ENCODE measurements around the gene PPIL1.

PPIL1 gene

DNA sequence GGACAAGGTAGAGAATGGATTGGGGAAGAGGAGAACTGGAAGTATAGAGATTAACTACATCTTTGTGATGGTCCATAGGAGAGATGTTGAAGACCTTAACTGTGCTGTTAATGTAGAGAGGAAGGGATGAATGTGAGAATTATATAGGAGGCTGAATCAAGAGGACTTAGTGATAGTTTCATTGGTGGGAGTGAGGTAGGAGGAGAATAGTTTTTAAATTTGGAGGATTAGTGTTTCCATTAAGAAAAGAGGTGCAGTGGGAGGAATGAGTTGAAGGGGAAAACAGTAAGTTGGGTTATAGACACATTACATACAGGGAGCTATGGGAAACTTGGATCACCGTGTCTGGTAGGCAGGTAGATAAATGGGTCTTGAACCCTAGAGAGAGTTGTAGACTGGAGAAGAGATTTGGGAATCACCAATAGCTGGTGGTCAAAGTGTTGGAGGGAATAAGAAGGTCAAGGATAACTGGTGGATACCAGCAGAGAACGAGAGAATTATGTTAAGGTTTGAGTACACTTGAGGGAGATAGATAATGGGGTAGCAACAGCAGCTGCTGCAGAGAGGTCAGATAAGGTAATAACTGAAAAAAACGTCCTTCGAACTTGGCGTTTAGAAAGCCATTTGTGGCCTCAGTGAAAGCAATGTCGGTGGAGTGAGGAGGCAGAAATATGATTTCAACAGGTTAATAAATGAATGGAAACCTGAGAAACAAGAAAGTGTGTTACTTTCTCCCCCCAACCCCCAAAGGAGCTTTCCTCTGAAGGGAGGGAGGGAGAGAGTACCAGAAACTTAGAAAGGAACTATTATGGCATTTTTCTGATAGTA is 14.3 kb upstream of the PPIL1 start:
- no peak for DNase-seq (ENCODE audit: low spot score)

DNA sequence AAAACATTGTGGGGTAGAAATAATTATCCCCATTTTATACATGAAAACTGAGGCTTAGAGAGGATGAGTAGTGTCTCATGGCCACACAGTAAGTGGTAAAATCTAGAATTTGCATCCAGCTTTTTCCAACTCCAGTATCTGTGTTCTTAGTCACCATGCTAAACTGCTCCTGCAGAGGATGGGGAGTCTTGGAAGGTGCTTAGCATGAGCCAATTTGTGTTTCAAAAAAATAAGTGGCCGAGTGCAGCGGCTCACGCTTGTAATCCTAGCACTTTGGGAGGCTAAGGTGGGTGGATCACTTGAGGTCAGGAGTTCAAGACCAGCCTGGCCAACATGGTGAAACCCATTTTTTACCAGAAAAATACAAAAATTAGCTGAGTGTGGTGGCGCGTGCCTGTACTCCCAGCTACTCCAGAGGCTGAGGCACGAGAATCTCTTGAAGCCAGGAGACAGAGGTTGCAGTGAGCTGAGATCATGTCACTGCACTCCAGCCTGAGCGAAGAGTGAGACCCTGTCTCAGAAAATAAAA is 13.6 kb upstream of the PPIL1 start:
- no peak for DNase-seq (ENCODE audit: low spot score)

DNA sequence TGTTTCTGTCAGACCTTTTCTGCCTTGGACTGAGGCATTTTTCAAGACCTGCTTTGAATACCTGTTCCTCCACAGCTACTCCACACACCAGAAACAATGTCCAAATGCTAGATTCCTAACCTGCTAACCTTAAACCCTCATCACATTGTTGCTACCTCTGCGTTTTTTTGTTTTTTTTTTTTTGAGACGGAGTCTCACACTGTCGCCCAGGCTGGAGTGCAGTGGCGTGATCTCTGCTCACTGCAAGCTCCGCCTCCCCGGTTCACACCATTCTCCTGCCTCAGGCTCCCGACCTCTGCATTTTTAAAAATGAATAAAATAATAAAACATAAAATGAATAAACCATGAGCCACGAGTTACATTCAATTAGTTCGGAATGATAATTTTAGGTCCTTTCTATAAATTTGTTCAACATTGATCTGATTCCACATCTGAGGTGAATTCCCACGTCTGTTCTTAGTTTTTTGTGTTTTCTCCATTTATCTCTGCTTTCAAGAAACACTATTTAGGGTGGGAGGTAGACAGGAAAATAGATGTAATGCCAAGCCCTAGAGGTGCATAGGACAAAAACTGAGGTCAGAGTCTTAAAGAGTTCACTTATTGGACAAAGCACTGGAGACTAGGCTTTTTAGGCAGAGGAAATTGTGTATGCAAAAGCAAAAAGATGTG is 12.5 kb upstream of the PPIL1 start:
- no peak for DNase-seq (ENCODE audit: low spot score)

DNA sequence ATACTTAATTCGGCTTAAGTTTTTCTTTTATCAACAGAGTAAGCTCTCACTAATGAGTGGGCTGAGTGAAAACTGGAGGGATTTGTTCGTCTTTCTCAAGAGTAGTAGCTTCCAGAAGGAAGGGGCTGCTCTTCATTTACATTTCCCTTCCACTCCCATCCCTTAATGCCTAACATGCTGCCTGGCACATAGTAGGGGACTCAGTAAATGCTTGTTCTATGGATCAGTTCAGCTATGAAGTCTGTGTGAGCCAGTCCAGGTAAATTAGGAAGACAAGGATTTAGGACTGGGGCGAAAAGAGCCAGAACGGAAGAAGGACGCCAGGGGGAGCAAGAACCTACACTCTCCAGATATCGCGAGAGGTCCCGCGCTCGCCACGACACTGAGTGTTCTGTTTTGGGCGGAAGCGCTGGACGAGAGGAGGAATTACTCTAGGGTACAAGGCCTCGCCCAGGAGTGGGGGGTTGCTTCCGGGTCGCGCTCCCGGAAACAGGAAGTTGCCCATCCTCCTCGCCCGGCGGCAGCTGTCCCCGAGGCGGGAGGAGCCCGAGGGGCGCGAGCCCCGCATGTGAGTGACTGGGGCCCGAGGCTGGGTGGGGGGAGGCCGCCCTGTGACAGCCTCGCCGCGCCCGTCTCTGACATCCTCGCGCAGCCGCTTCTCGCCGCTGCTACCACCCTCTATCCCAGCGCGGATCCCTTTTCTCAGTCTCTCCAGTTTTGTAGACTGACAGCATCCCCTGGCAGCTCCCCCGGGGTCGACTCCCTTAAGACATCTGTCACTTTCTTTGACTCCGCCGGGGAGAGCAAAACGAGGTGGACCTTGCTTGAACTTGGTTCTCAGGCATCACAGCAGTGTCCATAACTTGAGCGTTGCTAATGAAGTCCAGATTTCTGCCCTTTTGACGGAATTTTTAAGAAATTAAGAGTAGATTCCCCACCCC is 11.1 kb upstream of the PPIL1 start, which contains the start of gene C6orf89:
Gene C6orf89, plus strand, starts transcription at position 492 of the 941 bp plus-strand sequence. CDS start 13,493 bp downstream, outside the sequence.
- DNase-seq (ENCODE audit: low spot score): peak; percentile 90

DNA sequence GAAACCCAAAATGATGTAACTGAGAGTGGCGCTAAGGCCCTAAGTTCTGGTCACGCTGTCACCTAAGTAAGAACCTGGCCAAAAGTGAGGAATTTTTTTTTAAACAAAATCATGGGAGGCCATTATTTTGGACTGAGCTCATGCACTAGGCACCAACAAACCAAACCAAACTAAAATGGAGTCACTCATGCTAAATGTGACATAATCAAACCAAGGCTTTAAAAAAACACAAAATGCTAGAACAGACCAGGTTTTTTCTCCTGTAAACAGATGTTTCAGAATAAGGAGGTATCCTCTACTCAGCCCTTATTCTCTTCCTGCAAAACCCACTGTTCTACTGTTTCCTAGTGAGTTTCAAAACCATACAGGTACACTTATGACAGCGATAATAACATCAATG is 10.0 kb upstream of the PPIL1 start:
- no peak for DNase-seq (ENCODE audit: low spot score)

DNA sequence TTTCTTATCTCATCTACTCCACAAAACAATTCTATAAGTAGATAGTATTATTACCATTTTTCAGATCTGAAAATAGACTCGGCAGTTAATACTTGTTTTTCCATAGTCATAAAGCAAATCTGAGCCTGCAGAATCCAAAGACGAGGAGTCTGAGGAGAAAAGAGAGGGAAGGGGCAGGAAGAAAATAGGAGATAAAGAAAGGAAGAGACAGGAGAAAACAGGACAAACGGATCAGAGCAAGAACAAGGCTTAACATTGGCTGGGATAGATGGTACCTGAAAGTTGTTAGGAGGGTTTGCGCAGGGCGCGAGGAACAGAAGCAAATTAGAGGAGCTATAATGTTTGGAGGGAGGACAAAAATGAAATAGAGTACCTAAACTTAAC is 639 bp upstream of the PPIL1 start:
- DNase-seq (ENCODE audit: low spot score): no peak

DNA sequence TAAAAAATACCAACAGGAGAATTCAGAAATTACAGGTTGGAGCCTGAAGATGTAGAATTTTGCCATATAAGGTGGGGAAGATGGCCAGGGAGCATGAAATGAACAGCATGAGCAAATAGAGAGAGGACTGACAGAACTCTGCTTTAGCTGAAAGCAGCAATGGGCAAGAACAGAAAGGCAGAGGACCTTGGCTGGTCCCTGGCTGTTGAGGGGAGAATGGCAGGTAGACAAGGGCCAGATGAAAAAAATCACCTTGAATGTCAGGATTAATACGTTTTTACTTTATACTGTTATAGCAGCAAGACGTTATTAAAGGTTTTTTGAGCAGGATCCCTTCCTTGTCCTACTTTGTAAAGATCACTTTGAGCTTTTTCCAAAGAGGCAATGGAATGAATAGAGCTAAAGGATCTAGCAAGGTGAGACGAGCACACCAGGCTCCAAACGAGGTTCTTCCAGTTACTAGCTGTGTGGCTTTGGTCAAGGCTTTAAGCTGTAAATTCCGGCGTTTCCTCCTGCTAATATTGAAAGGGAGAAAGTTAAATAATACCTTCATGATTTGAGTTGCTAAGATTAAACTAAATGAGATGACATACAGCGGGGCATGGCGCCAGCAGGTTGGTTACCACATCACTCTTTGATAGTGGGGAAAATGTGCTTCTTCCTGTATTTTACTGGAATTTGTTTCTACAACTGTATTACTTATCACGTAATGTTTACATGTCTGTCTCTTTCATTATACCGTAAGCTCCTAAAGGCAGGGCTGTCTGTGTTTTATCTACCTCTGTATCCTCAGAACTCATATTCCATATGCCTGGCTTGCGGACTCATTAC is 776 bp downstream of the PPIL1 start:
- DNase-seq (ENCODE audit: low spot score): no peak

DNA sequence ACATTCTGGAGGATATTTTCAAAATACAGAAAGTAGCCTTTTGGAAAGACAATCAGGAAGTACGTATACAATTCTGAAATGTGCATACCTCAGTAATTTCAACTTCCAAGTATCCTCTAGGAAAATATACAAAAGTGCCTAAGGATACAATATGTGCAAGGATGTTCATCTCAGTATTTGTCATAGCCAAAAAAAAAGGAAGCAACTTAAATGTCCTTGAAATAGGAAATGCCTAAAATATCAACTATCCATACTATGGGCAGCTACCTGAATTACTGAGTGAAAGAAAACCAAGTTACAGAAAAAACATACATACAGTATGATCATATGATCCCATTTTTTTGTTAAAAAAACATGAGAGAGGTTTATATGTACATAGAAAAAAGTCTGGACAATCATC is 1.5 kb downstream of the PPIL1 start:
- DNase-seq (ENCODE audit: low spot score): no peak

DNA sequence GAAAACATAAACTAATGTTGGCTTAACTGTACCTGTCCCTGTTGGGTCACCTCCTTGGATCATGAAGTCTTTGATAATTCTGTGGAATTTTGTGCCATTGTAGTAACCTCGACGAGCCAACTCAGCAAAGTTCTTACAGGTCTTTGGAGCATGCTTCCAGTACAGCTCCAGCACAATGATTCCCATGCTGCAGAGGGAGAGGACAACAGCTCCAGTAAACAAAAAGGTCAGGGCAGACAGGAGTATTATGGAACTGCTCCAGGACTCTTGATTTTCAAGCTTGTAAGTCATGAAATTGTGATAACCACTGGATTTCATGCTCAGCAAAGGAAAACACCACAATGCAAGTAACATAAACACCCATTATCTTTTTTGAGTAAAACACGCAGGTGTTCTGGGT is 2.9 kb downstream of the PPIL1 start:
- DNase-seq (ENCODE audit: low spot score): no peak

DNA sequence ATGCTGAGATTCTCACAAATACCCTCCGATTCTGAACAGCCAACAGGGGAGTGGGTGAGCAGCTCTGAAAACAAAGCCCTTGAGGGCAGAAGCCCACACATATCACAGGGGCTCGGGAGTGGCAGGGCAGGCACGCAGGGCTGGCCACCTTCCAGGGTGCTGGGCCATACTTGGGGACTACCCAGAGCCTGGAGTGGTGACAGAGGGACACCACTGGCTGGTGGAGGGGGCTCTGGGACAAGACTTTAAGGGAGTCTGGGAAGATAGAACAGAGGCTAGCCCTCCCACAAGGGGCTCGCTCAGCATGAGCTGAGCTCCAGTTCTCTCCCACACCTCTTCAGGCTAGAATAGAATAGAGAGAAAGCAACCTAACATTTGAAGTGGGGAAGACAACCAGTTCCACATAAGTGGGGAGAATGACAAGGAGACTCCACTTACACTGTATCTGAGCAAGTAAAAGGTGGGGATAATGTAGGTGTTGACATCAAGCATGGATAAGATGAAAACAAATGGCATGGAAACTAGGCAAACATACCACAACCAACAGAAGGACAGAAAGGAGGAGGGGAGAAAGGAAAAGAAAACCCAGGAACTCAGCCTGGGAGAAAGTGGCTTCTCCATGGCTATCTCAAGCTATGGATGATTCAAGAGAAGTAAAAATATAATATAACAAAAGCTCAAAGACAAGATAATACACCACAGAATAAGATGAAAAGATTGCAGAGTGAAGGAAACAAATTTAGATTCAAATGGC is 7.0 kb downstream of the PPIL1 start:
- no peak for DNase-seq (ENCODE audit: low spot score)

DNA sequence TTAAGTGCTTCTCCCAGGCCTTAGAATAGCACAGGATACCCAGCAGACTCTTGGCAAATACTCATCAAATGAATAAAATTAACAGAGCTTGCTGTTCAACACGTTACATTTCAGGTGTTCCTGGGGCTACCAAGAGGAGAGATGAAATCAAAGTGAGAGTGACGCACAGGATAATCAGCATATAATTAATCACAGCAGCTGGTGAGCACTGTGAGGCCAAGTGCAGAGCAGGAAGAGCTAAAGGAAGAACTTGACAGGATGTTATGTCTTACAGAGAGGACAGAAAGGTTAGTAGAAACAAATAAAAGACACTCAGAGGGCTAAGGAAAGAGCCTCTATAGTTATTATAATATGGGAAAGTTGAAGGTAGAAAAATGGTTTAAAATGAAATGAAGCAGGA is 8.8 kb downstream of the PPIL1 start:
- no peak for DNase-seq (ENCODE audit: low spot score)

DNA sequence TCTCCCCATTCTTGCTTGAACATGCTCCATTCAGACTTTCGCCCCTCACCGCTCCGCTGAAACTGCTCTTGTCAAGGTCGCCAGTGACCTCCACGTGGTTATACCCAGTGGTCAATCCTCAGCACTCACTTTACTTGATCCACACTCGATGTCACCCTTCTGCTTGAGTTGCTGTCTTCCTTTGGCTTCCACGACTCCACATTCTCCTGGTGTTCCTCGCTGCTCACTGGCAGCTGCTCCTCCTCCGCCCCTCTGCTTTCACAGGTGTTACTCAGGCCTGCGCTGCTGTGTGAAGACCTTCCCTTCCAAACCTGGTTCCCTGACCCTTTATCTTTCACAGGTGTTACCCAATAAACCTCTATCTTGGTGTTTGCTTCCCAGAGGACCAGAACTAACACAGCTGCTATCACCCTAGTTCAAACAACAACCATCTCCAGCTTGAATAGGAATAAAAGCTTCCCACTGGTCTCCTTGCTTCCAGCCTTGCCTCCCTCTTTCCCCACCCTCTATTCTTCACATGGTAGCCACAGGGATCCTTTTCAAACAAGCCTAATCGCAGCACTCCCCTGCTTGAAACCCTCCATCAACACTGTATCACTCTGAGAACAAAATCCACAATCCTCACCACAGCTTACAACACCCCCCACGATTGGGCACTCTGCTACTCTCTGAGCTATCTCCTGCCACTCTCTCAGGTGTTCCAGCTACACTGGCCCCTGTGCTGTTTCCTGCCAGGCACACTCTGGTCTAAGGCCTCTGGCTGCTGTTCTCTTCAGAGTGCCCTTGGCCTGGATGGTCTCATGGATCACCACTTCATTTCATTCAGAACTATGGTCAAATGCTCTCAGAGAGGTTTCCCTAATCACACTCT is 10.7 kb downstream of the PPIL1 start:
- DNase-seq (ENCODE audit: low spot score): no peak

DNA sequence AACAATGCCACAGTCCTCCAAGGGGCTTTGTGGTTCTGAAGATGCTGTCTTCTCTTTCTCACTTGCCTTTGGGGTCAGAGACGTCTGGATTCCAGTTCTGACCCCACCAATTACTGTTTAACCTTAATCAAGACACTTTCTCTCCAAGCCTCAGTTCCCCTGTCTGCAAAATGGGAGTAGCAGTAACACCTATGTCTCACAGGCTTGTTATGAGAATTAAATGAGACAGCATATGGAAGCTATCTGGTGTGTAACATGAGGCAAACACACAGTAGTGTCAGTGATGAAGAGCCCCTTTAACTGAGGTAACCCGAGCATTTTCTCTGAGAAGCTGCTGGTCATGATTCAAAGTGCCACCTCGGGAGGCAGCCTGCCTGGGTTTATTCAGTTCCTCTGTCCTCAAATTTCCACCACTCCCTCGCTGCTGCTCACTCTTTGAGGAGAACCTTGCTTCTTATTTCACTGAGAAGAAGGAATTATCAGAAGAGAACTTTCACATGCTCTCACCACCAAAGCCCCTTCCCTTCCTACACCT is 11.7 kb downstream of the PPIL1 start:
- no peak for DNase-seq (ENCODE audit: low spot score)

DNA sequence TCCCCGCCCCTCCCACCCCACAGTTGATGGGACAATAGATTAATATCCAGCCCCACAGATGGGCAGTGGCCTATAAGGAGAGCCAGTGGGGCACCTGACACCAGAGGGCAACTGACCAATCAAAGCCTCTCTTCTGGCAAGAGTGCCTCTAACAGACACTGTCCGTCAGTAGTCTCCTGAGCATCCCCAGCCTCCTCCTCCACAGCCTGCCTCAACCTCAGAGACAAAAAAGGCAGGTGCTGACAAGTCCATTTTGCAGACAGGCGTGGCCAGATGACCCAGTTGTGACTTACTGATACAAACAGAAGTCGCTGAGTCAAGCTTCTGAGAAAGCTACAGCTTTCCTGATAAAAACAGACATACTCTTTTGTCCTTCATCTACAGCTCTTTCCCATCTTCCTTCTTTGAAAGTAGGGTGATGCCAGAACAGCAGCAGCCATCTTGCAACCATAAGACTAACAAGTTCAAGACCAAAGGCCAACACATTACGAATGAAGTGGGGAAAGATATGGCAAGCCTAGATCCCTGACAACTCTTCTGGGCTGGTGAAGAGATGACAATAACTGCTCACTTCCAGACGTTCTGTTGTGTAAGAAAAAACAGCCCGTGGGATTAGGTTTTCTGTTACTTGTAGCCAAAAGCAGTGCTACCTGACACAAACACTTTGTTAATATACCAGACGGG is 12.3 kb downstream of the PPIL1 start:
- DNase-seq (ENCODE audit: low spot score): no peak

DNA sequence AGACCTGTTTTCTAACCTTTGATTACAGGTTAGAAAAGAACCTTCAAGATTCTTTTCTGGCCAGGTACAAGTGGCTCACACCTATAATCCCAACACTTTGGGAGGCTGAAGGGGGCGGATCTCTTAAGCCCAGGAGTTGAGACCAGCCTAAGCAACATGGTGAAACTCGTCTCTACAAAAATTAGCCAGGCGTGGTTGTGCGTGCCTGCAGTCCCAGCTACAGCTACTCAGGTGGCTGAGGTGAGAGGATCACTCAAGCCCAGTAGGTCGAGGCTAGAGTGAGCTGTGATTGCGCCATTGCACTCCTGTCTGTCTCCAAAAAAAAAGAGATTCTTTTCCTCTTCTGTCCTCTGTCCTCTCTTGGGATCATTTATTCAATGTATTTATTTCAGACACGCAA is 14.5 kb downstream of the PPIL1 start:
- DNase-seq (ENCODE audit: low spot score): no peak

DNA sequence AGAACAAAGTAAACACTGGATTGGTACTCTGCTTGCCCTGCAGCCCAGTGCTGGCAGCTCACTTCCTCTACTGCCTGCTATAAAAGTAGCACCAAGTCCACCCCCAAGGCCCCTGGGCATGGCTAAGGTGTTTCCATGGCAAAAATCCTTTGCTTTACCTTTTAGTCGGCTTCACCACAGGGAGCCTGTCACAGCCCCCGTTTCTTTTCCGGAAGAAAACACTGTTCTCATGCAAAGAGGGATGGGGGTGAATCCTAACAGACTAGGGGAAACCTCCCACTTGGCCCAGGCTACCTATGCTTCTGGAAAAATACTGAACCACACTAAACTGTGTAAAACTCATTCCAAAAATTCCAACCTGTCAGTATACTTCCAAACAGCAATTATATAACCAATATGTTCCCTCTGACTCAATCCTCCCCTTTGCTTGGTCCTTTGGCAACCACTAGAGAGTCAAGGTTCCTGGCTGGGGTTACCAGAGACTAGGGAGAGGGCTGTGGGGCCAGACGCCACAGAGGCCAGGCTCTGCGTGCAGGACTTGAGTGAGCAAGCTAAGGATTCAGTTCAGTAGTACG is 16.1 kb downstream of the PPIL1 start:
- DNase-seq (ENCODE audit: low spot score): no peak

DNA sequence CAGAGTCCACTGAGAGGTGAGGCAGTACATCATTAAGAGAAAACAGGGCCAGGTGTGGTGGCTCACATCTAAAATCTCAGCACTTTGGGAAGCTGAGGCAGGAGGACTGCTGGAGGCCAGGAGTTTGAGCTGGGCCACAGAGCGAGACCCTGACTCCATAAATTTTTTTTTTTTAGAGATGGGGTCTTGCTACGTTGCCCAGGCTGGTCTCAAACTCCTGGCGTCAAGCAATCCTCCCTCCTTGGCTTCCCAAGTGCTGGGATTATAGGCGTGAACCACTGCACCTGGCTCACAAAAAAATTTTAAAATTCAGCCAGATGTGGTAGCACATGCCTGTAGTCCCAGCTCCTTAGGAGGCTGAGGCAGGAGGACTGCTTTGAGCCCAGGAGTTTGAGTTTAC is 17.3 kb downstream of the PPIL1 start:
- DNase-seq (ENCODE audit: low spot score): no peak

DNA sequence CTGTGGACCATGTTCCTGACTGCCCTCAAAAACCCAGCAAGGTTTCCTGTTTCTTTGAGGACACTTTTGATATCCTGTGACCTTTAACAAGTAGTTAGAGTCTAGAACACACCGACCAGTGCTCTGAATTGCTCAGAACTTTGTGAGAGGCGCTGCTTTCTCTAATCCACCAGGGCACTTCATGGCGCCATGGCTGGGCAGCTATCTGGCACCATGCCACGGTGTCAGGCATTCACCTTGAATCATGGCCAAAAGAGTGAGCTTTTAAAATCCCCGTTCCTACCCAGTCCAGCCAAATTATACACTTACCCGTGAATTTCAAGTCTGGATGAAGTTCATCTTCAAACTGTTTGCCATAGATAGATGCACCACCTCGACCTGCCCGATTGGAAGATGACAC is 18.3 kb downstream of the PPIL1 start:
- DNase-seq (ENCODE audit: low spot score): no peak

Data from germinal center (tissue), 1 donor.